OCI-M2 (cell line): ENCODE data around the gene TAS1R3.

ENCODE experiments used
- DNase-seq: peaks from one replicate; lab custom pipeline; 2025; ENCODE audit not compliant: unreplicated experiment; lab: John Stamatoyannopoulos, UW

TAS1R3 gene

GRCh38 chr1:1331068-1331965 is at the start of gene TAS1R3:
Gene TAS1R3, plus strand, starts transcription at chr1:1331280. Its CDS starts 66 bp downstream, at chr1:1331346.
- no peak for DNase-seq

DNA sequence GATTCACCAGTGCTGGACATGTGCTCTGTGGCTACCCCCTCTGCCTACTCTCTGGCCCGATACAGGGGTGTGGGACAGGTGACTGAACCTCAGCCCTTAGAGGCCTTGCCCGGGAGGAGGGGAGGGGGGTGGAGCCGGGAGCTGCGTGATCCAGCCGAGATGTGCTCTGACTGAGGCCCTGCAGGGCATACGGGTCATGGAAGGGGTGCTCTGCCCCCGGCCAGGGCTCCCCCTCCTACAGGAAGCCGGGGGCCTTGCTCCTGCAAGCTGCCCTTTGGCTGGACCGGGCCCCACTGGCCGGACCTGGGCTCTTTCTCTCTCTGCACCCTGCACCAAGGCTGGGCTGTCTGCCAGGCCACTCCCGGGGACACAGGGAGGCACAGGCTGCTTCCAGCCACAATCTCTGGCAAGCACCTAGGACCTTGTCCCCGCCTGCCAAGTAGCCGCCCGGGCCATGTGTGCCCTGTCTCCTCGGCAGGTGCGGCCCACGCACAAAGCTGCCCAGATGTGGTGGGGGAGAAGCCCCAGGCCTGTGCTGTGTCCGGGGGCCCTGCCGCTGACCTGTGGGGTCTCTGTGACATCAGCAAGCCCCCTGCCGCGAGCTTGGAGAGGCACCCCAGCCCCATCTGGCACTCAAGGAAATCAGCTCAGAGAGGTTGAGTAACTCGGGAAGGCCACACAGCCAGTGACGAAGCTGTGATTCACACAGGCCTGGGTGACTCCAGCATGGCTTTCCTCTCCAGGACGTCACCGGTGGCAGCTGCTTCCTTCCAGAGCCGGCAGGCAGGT is 49.4 kb upstream of the TAS1R3 start:
- no peak for DNase-seq

GRCh38 chr1:1282998-1283397 is 48.1 kb upstream of the TAS1R3 start:
- DNase-seq, result no peak

DNA sequence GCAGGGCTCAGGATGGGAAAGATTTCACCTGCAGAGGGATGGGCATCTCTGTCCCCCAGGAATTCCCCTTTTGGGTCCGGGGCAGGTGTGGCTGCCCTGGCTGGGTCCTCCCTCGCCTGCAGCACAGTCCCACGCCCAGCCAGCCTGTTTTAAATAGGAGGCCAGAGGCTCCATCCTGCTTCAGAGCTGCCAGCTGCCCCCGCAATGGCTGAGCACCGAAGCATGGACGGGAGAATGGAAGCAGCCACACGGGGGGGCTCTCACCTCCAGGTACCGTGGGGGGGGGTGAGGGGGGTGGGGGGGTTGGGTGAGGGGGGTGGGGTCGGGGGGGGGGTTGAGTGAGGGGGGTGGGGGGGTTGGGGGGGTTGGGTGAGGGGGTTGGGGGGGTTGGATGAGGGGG is 47.3 kb upstream of the TAS1R3 start:
- no peak for DNase-seq

DNA sequence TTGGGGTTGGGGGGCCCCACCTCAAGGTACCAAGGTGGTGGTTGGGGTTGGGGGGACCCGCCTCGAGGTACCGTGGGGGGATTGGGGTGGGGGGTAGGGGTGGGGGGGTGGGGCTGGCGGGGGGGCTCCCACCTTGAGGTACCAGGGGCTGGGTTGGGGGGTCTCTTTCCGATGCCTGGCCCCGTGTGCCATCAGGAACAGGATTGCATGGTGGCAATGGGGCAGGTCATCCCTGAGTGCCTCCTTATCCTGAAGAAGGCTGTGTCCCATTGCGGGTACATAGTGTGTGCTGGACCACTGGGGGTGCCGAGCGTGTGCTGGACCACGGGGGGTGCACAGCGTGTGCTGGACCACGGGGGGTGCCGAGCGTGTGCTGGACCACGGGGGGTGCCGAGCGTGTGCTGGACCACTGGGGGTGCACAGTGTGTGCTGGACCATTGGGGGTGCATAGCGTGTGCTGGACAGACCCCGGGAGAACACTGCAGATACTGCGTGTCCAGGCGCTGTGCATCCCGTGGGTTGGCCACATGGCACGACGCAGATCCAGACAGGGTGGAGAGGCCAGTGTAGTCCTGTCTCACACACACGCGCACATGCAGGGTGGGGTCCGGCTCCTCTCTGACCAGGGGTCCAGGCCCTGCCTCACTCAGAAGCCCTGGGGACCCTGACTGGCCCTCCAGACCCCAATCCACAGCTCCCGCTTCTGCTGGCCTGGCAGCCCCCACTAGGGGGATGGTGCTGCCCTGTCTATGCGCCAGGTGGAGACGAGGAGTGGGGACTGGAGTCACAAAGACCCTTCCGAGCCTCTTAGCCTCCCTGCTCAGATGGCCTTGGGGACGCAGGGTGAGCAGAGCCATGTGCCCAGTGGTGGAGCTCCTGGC is 46.6 kb upstream of the TAS1R3 start:
- DNase-seq, result no peak

- no peak for DNase-seq
Observed at GRCh38 chr1:1285102-1285571, 45.9 kb upstream of the TAS1R3 start.

DNA sequence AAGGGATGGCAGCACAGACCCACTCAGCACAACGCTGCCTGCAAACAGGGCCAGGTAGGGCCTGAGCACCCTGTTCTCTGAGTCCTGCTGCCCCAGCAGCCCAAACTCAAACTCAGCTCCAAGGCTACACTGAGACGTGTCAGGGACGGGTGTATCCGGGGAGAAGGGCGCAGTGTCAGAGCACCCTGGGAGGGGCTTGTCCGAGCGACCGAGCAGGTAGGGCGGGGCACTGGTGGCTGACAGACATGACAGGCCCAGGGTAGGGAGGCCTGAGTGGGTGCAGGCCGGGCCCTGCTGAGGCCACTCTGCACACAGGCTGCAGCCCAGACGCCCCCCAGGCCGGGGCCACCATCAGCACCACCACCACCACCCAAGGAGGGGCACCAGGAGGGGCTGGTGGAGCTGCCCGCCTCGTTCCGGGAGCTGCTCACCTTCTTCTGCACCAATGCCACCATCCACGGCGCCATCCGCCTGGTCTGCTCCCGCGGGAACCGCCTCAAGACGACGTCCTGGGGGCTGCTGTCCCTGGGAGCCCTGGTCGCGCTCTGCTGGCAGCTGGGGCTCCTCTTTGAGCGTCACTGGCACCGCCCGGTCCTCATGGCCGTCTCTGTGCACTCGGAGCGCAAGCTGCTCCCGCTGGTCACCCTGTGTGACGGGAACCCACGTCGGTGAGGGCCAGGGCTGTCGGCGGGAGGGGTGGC is 45.3 kb upstream of the TAS1R3 start:
- no peak for DNase-seq

GRCh38 chr1:1286313-1287261 is 44.5 kb upstream of the TAS1R3 start:
- no peak for DNase-seq

DNA sequence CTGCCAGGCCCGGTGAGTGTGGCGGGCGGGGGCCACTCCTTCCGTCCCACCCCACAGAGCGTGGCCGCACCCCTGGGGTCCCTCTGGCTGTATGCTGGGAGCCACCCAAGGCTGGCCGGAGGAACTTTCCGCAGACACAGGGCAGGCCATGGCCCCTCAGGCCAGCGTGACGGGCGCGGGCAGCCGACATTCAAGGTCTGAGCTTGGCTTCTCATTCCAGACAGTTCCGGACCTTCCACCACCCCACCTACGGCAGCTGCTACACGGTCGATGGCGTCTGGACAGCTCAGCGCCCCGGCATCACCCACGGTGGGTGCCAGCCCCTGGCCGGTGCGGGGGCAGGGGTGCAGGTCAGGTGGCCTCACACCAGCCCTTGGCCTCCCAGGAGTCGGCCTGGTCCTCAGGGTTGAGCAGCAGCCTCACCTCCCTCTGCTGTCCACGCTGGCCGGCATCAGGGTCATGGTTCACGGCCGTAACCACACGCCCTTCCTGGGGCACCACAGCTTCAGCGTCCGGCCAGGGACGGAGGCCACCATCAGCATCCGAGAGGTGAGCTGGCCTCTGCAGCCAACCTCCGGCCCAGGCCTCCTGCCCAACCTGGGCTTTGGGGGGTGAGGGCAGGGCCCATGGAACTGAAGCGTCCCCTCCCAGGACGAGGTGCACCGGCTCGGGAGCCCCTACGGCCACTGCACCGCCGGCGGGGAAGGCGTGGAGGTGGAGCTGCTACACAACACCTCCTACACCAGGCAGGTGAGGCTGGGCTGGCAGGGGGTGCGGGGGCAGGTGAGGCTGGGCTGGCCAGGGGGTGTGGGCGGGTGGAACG is 43.6 kb upstream of the TAS1R3 start:
- DNase-seq, result no peak

DNA sequence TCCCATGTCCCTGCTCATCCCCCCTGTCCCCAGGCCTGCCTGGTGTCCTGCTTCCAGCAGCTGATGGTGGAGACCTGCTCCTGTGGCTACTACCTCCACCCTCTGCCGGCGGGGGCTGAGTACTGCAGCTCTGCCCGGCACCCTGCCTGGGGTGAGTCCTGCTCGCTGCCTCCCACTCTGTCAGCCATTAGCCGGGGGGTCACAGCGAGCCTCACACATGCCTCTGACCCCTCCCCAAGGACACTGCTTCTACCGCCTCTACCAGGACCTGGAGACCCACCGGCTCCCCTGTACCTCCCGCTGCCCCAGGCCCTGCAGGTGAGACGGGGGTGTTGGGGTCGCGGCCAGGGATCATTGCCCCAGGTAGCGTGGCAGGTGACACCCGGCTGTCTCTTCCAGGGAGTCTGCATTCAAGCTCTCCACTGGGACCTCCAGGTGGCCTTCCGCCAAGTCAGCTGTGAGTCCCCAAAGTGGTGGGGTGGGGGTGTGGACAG is 40.8 kb upstream of the TAS1R3 start:
- DNase-seq, result no peak

- DNase-seq, result no peak
Observed at GRCh38 chr1:1291023-1291528, 40.0 kb upstream of the TAS1R3 start.

DNA sequence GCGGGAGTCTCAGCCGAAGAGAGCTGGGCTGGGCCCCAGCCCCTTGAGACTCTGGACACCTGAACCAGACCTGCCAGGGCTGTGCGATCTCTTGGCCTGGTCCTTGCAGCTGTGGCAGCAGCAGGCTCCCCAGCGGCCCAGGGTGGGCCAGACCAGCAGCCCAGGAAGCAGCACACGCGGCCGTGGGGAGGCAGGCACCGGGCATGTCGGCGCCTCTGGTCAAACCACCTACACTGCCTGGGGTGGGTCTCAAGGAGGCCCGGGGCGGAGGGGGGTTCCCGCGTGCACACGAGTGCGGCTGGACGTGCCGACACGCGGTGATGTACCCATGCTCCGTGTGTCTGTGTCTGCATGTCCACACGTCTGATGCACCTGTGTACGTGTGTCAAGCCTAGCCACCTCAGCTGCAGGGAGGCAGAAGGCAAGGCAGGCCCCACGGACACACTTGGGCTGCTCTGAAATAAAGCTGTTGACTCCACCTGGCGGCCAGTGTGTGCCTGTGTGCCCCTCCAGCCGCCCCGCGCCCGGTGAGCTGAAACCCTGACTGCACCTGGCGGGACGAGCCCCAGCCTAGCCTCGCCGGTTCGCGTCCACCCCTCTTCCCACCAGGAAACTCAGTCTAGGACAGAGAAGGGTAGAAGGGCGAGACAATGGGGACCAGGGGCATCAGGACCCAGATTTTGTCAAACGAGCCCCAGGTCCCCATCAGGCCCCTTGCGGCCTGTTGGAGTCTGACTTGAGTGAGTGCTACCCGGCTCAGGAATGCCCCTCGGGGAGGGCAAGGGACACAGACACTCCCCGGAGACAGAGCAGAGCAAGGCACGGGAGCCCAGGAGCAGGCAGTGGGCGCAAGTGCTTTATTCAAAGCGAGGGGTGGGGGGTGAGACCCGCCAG is 39.3 kb upstream of the TAS1R3 start:
- no peak for DNase-seq

DNA sequence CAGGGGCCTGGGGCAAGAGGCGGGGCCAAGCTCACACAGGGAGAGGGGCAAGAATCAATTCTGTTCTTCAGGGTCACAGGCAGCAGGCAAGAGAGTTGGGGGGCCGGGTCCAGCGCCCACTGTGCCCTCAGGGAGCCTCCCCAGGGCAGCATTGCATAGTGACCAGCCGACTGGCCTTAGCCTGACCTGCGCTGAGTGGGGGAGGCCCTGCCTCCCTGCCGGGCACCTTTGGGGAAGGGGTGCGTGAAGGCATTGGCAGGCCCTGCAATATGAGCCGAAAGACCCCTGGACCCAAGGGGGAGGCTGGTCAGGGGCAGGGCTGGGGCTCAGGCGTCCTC is 38.7 kb upstream of the TAS1R3 start:
- DNase-seq, result no peak

DNA sequence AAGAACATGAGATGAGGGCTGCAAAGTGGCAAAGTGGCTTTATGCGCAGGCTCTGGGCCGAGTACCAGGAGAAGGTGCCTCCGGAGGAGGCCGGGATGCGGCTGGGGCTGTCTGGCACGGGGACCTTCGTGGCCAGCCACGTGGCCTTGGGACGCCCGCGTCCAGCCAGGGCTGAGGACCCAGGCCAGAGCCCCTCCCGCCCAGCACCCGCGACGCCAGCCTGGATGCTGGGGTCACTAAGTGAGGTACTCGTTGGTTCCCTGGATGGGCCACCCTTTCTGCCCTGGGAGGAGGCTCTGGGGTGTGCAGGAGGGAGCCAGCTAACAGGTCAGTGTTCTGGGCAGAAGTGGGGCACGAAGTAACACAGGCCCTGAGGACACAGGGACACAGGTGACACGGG is 38.2 kb upstream of the TAS1R3 start:
- no peak for DNase-seq

- no peak for DNase-seq
Observed at GRCh38 chr1:1293263-1294249, 37.5 kb upstream of the TAS1R3 start.
